HG03045 (cell line): ENCODE data around the gene CMBL.
"Not testable (repeated sequence)": the region's sequence is repeated elsewhere in the genome, so short reads cannot be mapped to it uniquely, and the experiment has no call there.

ENCODE experiments used
- ATAC-seq: cut with Tn5 transposase; IDR thresholded peaks from one replicate; pipeline ENCODE4 v1.9.1; 2021; ENCODE audit warnings: mild to moderate bottlenecking, moderate library complexity; ENCODE audit not compliant: unreplicated experiment

Gene CMBL

DNA sequence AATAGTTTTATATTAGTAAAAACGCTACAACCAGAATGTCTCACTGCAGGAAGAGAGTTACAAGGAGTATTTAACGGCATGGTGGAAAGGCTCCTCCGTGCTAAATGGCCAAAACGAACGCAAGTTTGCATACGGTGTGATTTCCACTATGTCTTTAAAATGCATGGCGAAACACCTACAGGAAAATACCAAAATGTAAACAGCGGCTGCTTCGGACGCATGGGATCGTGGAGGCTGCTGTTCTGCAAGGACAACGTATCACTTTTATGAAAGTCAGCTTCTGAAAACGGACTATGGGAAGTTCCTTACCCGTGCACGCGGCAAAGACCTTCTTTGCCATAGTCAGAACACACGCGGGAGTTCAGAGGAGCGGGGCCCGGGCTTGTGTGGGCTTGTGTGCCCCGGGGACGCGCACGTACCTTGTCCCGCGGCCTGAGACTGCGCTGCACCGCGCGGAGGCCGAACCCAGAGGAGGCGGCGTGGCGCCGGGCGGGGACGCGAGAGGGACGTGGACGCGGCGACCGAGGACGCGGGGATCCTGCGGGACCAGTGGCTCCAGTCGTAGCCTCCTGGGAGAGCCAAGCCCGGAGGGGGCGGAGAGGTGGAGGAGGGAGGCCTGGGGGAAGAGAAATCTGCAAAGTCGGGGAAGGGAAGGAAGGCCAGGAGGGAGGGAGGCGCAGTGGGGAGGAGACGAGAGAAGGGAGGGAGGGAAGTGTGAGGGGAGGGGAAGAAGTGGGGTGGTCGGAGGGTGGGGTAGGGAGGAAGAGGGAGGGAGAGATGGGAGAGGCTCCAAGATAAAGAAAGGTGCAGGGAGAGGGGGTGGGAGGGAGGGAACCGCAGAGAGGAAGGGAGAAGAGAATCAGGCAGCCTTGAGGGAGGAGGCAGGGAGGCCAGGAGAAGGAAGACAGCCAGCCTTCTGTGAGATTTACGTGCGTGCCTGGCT lies at the start of gene CMBL:
TSS of gene CMBL (minus strand) at position 697 of the 943 bp plus-strand sequence. CDS start 17,140 bp downstream, outside the sequence.
- peak; percentile 67 for ATAC-seq

GRCh38 chr5:10355071-10355889 lies 47.6 kb upstream of the CMBL start:
- ATAC-seq, result no peak

- ATAC-seq, result peak; percentile 27
Observed at GRCh38 chr5:10354048-10354872, 46.6 kb upstream of the CMBL start.

DNA sequence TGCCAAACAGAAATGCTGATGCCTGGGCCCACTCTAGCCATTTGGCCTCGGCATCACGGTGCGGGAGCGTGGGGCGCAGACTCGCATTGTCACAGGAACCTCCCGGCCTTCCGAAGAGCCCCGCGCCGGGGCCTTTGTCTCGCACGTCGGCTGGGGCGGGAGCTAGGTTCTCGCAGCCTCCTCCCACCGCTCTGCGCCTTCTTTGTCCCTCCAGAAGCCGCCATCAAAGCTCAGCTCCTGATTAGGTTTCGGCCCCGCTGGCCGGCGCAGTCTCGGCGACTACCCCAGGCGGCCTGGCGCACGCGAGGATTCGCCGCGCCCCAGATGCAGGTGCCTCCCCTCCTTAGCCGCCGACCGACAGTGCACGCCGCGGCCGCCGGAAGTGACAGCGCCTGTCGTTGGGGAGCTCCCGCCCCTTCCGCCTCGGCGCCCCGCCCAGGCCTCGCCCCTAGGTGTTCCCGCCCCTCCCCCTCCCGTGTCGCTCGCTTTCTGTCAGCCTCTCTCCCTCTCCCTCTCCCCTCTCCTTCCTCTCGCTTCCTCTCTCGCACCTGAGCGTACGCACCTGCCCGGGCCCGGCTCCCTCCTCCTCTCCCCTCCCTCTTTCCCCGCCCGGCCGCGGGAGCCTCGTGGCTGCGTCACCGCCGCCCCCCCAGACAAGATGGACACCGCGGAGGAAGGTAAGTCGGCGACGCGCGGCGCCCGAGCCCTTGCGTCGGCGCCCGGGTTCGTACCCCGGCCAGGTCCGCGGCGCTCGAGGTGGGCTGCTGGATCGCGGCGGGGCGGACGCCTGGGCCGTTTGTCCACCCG lies 45.7 kb upstream of the CMBL start, which contains the start of gene MARCHF6:
TSS of gene MARCHF6 (plus strand) at position 455 of the 807 bp plus-strand sequence. CDS start at position 659, 204 bp downstream.
- ATAC-seq, result peak; percentile 89

- peak; percentile 11 for ATAC-seq
Observed at GRCh38 chr5:10352430-10353240, 44.9 kb upstream of the CMBL start.

GRCh38 chr5:10351919-10352318 lies 44.2 kb upstream of the CMBL start:
- no peak for ATAC-seq

DNA sequence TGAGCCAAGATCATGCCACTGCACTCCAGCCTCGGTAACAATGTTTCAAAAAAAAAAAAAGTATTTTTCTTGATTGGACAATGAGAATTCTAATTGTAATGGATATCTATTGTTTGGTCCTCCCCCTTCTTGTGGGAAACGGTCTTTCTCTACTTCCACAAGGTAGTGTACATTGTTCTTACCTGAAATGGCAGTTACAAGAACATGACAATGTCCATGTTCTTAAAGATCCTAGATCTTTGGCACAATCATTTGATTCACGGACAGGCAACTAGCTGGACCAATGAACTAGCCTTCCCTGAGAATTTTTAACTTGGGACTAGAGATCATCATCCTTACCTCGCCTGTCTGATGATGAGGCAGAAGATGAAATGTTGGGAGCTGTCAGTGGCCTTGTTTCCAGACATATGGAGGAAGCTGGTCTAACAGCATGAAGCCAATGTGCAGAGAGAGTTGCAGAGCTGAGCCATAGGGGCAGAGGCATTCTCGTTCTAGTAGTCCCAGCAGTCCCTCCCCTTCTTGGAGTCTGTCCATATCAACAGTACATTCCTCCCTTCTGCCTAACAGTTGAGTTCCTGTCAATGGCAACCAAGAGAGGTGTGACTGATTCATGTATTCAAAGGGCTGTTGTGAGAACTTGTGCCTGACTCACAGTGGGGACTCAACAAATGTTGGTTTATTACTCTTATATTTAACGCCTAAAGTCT lies 43.6 kb upstream of the CMBL start:
- no peak for ATAC-seq

GRCh38 chr5:10348258-10348657 lies 40.6 kb upstream of the CMBL start:
- ATAC-seq, result no peak

DNA sequence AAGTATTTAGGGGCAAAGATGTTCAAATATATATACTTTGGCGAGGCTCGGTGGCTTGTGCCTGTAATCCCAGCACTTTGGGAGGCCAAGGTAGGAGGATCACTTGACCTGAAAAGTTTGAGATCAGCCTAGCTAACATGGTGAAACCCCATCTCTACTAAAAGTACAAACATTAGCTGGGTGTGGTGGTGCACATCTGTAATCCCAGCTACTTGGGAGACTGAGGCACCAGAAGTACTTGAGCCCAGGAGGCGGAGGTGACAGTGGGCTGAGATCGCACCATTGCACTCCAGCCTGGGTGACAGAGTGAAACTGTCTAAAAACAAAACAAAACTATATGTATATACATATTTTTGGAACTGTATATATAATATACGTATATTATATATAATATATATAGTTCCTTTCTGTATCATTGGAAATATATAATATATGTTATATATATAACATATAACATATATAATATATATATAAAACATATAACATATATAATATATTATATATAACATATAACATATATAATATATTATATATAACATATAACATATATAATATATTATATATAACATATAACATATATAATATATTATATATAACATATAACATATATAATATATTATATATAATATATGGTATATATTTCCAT lies 36.9 kb upstream of the CMBL start:
- not testable (repeated sequence) for ATAC-seq

GRCh38 chr5:10343486-10343885 lies 35.8 kb upstream of the CMBL start:
- ATAC-seq, result no peak

DNA sequence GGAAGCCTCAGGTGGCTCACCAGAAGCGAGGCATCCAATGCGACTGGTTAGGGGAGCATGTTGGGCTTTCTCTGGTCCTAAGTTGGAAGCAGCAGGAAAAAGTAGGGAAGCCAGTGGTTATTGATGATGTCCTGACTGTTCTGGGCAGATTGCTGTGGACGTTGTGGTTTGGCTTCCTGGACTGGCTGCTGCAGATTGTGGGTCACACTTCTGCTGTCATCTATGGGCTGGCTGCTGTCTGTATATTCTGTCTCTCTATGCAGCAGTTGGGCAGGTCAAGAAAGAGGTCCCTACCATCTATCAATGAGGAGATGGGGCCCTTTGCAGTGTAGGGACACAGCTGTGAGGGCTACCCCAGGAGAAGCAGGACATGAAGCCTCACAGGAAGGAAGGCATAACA lies 32.3 kb upstream of the CMBL start:
- no peak for ATAC-seq

- no peak for ATAC-seq
Observed at GRCh38 chr5:10339058-10339811, 31.5 kb upstream of the CMBL start.

GRCh38 chr5:10338686-10339057 lies 31.0 kb upstream of the CMBL start:
- ATAC-seq, result no peak

- no peak for ATAC-seq
Observed at GRCh38 chr5:10337986-10338385, 30.3 kb upstream of the CMBL start.

- ATAC-seq, result no peak
Observed at GRCh38 chr5:10337107-10337506, 29.4 kb upstream of the CMBL start.

- ATAC-seq, result no peak
Observed at GRCh38 chr5:10335711-10336470, 28.2 kb upstream of the CMBL start.

DNA sequence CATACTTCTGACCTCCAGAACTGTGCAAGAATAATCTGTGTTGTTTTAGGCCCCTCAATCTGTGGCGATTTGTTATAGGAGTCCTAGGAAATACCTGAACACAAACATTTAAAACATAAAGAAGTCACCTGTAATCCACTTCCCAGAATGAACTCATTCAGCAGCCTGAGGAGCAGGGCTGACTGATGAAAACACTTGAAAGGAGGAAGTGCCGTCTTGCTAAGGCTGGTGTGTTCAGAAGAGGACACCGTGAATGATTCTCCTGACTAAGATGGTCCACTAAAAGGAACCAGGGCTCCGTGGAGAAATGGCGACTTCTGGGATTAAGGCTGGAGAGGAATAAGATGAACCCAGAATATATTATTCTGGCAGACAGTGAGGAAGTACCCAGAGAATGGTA lies 27.1 kb upstream of the CMBL start:
- ATAC-seq, result no peak
